ENCODE measurements around the gene MTERF4.

Gene MTERF4, protein sequence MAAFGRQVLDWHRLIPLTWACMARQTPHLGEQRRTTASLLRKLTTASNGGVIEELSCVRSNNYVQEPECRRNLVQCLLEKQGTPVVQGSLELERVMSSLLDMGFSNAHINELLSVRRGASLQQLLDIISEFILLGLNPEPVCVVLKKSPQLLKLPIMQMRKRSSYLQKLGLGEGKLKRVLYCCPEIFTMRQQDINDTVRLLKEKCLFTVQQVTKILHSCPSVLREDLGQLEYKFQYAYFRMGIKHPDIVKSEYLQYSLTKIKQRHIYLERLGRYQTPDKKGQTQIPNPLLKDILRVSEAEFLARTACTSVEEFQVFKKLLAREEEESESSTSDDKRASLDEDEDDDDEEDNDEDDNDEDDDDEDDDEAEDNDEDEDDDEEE
- long read RNA-seq, transcript MTERF4-204 (3 exons, 802 nt): minor isoform, 6 of 154 reads
- long read RNA-seq, transcript MTERF4-202 (4 exons, 1,637 nt): major isoform, 114 of 154 reads
- long read RNA-seq, partial matches to known transcripts: 11 of 154 reads
- long read RNA-seq, other reads (novel, unspliced or antisense): 19 of 154 reads

DNA sequence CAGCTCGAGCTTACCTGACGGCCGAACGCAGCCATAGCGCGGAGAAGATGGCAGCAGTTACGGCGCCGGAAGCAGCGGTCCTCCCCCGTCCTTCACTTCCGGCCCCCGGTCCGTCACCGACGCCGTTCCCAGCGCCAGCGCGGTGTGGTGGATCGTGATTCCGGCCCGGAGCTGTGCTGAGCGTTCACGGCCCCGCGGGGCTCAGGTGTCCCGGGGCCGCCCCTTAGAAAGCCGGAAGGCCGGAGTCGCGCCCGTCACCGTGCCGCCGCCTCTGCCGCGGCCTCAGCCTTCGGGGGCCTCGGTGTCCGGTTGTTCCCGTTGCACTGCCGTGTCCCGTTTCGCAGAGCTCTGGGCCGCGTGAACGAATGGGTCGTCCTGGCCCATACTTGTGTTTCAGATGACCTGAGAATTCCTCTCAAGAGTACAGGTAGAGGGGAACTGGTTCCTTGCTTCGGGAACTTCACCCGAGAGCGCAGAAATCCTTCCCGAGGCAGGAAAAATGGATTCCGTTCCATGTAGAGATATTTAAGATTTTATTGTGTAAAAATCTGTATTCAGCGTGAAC is at the start of gene MTERF4:
MTERF4 (minus strand) TSS at position 49 of the 565 bp plus-strand sequence; CDS start at position 35, 14 bp downstream.
- peak within 1 kb of the TSS; percentile 88 for H3K4me3 ChIP-seq (replicated peaks; ENCODE audit: insufficient read depth, low read length)
- H3K27ac ChIP-seq (replicated peaks): peak within 1 kb of the TSS; percentile 85
- peak; percentile 73 to 87 for DNase-seq (ENCODE audit: low read depth in 1 of 2, low spot score in 1 of 2)
- TF ChIP-seq GABPA (IDR thresholded peaks at IDR 0.05; ENCODE audit: low read depth) (peak; percentile 100), POLR2AphosphoS5 (IDR thresholded peaks at IDR 0.05; ENCODE audit: low read depth) (peak; percentile 94)
- TF ChIP-seq, protein P1, sequence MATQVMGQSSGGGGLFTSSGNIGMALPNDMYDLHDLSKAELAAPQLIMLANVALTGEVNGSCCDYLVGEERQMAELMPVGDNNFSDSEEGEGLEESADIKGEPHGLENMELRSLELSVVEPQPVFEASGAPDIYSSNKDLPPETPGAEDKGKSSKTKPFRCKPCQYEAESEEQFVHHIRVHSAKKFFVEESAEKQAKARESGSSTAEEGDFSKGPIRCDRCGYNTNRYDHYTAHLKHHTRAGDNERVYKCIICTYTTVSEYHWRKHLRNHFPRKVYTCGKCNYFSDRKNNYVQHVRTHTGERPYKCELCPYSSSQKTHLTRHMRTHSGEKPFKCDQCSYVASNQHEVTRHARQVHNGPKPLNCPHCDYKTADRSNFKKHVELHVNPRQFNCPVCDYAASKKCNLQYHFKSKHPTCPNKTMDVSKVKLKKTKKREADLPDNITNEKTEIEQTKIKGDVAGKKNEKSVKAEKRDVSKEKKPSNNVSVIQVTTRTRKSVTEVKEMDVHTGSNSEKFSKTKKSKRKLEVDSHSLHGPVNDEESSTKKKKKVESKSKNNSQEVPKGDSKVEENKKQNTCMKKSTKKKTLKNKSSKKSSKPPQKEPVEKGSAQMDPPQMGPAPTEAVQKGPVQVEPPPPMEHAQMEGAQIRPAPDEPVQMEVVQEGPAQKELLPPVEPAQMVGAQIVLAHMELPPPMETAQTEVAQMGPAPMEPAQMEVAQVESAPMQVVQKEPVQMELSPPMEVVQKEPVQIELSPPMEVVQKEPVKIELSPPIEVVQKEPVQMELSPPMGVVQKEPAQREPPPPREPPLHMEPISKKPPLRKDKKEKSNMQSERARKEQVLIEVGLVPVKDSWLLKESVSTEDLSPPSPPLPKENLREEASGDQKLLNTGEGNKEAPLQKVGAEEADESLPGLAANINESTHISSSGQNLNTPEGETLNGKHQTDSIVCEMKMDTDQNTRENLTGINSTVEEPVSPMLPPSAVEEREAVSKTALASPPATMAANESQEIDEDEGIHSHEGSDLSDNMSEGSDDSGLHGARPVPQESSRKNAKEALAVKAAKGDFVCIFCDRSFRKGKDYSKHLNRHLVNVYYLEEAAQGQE (IDR thresholded peaks at IDR 0.05; ENCODE audit: insufficient replicate concordance, low read depth): peak; percentile 72
- TF ChIP-seq, protein P2, sequence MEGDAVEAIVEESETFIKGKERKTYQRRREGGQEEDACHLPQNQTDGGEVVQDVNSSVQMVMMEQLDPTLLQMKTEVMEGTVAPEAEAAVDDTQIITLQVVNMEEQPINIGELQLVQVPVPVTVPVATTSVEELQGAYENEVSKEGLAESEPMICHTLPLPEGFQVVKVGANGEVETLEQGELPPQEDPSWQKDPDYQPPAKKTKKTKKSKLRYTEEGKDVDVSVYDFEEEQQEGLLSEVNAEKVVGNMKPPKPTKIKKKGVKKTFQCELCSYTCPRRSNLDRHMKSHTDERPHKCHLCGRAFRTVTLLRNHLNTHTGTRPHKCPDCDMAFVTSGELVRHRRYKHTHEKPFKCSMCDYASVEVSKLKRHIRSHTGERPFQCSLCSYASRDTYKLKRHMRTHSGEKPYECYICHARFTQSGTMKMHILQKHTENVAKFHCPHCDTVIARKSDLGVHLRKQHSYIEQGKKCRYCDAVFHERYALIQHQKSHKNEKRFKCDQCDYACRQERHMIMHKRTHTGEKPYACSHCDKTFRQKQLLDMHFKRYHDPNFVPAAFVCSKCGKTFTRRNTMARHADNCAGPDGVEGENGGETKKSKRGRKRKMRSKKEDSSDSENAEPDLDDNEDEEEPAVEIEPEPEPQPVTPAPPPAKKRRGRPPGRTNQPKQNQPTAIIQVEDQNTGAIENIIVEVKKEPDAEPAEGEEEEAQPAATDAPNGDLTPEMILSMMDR (IDR thresholded peaks at IDR 0.05; ENCODE audit: insufficient read depth, low read length): no peak
- no peaks in the 10 kb centered on the region for H3K27me3 ChIP-seq (ENCODE audit: insufficient read depth, poor library complexity, severe bottlenecking)

DNA sequence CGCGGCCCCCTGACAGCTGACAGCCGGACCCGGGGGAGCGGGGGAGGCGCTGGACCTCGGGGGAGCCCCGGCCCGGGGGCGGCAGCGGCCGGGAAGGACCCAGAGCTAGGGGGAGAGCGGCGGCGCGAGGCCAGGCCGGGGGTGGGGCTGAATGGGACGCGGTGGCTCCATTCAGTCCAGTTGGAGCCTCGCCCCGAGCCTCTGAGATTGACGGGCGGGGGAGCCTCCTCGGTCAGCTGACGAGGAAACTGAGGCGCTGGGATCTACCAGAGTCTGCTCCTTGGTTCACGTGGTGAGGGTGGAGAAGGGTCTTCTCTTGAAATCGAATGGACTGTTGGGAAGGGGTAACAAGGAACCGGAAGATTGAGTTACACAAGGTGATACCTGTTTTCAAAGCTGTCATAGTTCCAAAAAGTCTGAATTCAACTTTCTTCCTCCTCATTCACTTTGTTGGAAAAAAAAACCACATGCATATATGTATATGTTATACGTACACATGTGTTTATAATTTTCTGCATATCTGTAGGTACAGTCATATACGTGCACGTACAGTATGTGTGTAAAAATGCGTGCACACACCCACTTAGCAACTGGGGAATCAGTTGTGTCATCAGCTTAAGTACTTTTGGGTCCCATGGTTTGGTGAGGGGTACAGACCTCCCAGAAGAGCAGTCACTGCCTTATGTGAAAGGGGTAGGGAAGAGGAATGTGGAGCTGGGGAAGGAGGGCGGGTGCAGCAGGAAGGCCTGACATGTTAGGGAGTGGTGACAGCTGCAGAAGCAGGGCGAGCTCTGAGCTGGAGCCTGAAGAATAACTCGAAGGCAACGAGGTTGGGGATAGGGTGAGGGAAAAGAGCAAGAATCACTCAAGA is 48.8 kb upstream of the MTERF4 start:
- DNase-seq (ENCODE audit: low read depth in 1 of 2, low spot score in 1 of 2): peak in 1 of 2 experiments; percentile 15
- no peaks in the 10 kb centered on the region for H3K27me3 ChIP-seq (ENCODE audit: insufficient read depth, poor library complexity, severe bottlenecking)
- no peak for TF ChIP-seq GABPA (IDR thresholded peaks at IDR 0.05; ENCODE audit: low read depth)
- TF ChIP-seq POLR2AphosphoS5 (IDR thresholded peaks at IDR 0.05; ENCODE audit: low read depth): no peak
- H3K4me3 ChIP-seq (replicated peaks; ENCODE audit: insufficient read depth, low read length): peak overlapping the region; percentile 93
- H3K27ac ChIP-seq (replicated peaks): peak overlapping the region; percentile 72

DNA sequence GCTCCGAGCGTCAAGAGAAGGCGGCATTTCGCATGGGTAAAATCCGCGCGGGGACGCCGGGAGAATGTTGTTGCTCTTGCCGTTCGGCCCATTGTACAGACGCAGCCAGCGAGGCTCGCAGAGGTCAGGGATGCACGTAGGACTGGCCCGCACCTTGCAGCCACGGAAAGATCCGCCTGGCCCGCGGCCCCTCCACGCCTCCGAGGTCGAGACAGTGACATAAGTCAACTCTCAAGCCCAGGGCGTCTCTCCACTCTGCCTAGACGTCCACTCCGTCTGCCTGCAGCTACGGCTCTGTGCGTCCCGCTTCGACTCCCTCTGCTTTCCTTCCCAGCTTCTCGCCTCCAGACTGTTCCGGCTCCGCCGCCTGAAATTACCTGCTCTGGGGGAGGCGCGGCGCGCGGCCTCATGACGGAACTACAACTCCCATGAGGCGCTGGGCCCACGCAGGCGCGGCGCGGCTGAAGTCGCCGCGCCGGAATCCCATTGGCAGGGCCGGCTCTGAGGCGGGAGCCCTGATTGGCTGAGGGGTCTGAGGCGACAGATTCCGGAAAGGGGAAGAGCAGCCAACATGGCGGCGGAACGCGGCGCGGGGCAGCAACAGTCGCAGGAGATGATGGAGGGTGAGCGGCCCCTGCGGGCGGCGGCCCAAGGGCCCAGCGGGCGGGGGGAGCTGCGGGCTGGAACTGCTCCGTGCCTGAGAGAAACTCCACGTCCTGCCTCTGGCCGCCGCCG is 48.0 kb upstream of the MTERF4 start, which contains the start of gene PPP1R7:
PPP1R7 (plus strand) TSS at position 543 of the 735 bp plus-strand sequence; CDS start at position 572, 29 bp downstream.
- Histone ChIP-seq H3K27me3 (ENCODE audit: insufficient read depth, poor library complexity, severe bottlenecking) (no peaks in the 10 kb centered on the region), H3K4me3 (replicated peaks; ENCODE audit: insufficient read depth, low read length) (peak within 1 kb of the TSS; percentile 93), H3K27ac (replicated peaks) (peak within 1 kb of the TSS; percentile 72)
- DNase-seq (ENCODE audit: low read depth in 1 of 2, low spot score in 1 of 2): peak; percentile 87 to 96
- peak; percentile 84 for TF ChIP-seq SPI1 (IDR thresholded peaks at IDR 0.05; ENCODE audit: borderline replicate concordance, low read depth)
- TF ChIP-seq, protein P1 (IDR thresholded peaks at IDR 0.05; ENCODE audit: insufficient replicate concordance, low read depth): peak; percentile 61
- TF ChIP-seq POLR2AphosphoS5 (IDR thresholded peaks at IDR 0.05; ENCODE audit: low read depth): peak; percentile 77
- 0 out of 2 replicates have a peak, but pooled peaks have one; percentile 15 for TF ChIP-seq GABPA (IDR thresholded peaks at IDR 0.05; ENCODE audit: low read depth)
- TF ChIP-seq, protein P2 (IDR thresholded peaks at IDR 0.05; ENCODE audit: insufficient read depth, low read length): no peak

Data from HL-60 (cell line).